Measurements from ENCODE around the gene TCTN2. TPM values are rescaled to one million over a fixed set of nuclear protein-coding genes. Genes with fewer than 3 reads are reported as not detected.

Gene TCTN2
- total RNA-seq, 1 experiment from 2014 or later = 13.5 TPM

DNA sequence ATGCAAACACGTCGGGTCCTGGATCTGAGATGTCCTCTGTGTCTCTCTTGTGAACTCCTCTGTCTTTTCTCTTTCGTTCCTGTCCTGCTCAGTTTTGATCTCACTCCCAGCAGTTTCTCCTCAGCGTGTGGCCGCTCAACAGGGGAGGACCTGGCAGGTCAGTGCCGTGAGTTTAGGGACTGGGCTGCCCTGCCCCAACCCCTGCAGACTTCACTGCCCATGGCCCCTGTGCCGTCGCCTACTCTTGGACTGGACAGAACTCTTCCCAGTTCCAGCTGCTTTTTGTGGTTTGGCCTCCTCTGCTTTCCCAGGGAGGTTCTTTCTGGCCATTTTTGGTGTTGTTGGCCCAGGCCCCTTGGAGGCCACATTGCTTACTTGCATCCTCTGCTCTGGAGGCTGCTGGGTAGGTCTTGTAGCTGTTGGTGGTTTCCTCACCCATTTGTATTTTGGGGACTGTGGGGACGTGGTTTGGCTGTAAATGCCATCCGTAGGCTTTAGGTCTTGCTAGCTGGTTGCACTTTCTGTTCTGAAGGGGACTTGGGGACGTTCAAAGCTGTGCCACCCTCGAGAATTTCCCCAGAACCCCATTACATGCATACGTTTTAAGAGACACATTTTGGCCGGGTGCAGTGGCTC is 71.1 kb downstream of the TCTN2 start:
- DNase-seq (ENCODE audit: low read depth) = no peak

DNA sequence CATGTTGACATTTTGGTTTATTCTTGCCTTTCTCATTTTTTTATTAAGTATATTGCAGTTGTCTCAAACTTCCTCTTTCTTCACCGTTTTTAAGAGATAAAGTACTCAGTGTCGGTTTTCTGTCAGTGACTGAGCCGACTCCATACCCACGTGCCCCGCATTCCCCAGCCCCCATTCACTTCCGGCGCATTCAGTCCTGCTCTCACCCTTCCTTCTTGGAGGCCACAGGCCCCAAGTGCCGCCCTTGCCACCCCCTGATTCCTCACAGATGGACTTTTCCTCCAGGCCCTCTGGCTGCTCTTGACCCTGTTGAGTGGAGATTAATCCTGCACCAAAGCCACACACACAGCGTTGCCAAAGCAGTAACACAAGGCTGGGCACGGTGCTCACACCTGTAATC is 72.1 kb downstream of the TCTN2 start:
- no peak for DNase-seq (ENCODE audit: low read depth)

DNA sequence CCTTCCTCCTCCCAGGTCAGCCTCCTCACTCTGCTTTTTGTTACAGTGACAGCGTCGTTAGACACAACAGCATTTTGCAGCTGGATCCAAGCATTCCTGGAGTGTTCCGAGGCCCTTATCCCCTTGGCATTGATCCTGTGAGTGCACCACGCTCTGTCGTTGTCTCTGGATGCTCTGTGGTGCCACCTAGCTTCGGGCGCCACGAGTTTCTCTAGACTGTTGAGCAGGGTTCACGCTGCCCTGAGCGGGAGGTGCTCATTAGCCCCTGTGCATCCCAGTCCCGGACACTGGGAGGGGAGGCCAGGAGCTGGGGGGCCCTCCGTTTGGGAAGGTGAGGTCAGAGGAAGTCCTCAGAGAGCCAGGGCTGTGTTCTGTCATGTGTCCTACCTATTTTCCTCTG is 73.9 kb downstream of the TCTN2 start:
- no peak for DNase-seq (ENCODE audit: low read depth)

DNA sequence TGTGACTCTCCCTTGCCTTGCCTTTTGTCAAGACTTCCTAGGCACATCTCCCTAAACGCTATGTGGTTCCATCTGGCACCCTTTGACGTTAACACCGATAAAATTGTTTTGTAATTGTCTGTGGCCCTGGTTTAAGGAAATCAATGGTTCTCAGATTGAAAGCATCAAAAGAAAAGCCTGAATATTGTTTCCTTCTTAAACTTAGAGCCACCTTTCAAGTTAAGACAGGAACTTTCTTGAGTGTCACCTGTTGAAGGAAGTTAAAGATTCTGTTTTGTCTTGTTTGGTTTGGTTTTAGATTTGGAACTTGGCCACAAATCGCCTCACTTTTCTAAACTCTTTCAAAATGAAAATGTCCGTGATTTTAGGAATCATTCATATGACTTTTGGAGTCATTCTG is 76.4 kb downstream of the TCTN2 start:
- no peak for DNase-seq (ENCODE audit: low read depth)

DNA sequence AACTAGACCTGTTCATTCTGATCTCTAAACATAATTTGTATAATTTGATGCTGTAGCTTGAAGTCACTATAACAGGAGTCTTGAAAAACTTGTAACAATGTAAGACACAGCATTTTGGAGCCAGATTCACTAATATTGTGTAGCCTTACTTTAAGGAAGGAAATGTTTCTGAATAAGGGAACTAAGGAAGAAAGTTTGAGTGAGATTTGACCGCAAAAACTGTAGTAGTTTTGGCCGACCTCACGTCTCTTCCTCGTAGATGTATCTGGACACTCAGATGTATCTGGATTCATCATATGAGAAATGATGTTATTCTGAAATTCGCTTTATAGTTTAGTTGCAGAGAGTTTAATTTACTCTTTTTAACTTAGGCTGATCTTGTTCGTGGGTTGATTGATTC is 77.2 kb downstream of the TCTN2 start:
- DNase-seq (ENCODE audit: low read depth) = no peak

DNA sequence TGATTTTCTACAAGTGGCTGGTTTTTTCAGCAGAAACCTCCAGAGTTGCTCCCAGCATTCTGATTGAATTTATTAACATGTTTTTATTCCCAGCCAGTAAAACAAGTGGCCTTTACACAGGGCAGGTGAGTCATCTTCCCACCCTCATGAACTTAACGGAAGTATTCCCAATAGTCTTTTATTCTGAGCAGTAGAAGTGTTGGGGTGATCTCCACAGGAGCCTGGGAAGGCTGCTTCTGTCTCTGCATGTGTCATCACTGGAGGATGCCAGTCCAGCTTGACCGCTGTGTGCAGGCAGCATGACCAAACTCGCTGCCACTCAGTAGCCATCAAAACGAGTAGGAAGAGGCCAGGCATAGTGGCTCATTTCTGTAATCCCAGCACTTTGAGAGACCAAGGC is 77.7 kb downstream of the TCTN2 start:
- peak; percentile 70 for DNase-seq (ENCODE audit: low read depth)

DNA sequence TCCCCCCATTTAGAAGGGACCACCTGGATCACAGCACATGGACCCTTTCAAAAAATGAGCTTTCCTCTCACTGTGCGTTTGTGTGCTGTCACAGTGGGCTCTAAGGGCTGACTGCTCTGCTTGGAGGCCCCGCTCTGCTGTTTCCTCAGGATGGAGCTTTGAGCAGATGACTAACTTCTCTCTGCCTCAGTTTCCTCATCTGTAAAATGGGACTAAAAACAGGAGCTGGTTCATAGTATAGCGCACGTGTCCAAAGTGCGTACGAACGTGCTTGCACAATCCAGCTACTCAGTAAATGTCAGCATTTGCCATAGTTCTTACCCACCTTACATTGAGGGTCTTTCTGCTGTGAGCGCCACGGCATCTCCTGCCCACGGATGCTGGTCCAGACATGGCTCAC is 78.4 kb downstream of the TCTN2 start:
- no peak for DNase-seq (ENCODE audit: low read depth)

DNA sequence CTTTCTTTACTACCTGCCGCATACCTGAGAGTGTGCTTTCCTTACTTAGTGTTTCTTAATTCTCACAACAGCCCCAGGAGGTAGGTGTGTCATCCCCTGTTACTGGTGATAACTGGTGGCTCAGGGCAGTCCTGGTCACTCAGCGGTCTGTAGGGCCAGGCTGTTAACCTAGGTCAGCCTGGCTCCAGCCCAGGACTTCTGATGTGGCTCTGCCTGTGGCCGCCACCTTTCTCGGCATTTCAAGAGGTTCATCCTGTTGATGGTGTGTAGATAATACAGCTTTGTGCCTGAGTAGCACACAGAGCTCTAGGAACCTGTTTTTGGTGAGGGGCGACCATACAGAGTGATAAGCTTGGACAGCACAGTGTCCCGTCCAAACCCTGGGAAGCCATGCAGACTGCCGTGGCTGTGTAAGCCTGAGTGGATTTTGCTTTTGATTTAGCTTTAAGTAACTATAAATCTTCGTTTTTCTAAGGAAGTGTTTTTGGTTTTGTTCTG is 79.3 kb downstream of the TCTN2 start:
- no peak for DNase-seq (ENCODE audit: low read depth)

DNA sequence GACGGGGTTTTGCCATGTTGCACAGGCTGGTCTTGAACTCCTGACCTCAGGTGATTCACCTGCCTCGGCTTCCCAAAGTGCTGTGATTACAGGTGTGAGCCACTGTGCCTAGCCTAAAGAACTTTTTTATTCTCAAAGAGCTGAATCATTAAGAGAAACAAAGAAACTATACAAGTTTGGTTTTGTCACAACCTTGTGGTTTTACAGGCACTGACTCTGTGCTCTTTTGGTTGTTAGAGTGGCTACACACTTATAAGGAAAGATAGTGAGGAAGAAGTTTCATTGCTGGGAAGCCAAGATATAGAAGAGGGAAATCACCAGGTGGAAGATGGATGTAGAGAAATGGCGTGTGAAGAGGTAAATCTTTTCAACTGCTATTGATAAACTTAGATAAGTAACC is 81.1 kb downstream of the TCTN2 start:
- no peak for DNase-seq (ENCODE audit: low read depth)

DNA sequence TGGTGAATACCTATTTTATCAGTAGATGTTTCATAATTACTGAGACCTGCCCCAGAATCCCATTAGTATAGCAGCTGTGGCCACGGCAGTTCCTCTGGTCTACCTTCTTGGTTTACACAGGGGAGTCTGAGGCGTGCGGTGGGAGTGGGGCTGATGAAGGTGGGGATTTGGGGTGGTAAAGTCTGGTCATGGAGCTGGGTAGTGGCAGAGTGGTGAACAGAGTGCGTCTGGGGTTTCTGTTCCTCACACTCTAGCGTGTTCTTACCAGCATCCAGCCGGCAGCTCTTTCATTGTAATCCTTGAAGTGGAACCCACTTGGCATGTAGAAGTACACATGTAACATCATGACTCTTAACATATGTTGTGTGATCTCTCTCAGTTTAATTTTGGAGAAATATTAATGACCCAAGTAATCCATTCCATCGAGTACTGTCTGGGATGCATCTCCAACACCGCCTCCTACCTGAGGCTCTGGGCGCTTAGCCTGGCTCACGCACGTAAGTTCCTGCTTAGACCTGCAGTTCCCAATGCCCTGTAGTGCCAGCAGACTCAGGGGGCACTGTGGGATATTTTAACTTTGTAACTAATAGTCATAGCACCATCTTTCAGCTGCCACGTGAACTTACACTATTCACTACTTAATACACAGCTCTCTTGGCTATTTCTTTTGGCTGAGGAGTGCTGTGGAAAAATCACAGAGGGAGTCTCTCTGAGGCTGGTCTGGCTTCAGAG is 83.3 kb downstream of the TCTN2 start:
- no peak for DNase-seq (ENCODE audit: low read depth)

DNA sequence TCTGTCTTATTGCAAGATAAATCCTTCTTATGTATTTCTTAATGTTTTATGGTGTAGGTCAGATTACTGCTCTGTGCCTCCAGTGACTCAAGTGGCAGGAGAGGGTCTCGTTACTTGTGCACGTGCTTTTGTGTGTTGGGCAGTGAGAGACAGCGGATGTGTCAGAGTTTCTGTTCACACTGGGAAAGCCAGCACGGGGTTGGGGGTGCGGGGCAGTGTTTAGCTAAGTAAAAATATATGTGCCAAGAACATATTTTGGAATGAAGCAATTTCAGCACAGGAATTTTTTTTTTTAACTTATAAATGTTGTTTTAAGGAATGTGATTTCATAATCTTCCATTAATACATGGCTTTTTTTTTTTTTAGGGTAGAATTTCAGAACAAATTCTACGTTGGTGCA is 86.6 kb downstream of the TCTN2 start:
- peak; percentile 67 for DNase-seq (ENCODE audit: low read depth)

Other genes starting within 250 kb of the TCTN2 start
- 3.3 and 3.5 TPM in 2 replicates for gene RILPL2, start 234.4 kb upstream of the TCTN2 start, total RNA-seq (2014; rRNA removed)
- 10.9 and 16.0 TPM in 2 replicates for gene SNRNP35, start 213.0 kb upstream of the TCTN2 start, total RNA-seq (2014; rRNA removed)
- gene RILPL1, start 137.4 kb upstream of the TCTN2 start, total RNA-seq (2014; rRNA removed) = 15.4 and 16.5 TPM in 2 replicates
- 259 and 262 TPM in 2 replicates for gene TMED2, start 86.6 kb upstream of the TCTN2 start, total RNA-seq (2014; rRNA removed)
- 19.9 and 23.5 TPM in 2 replicates for gene DDX55, start 69.0 kb upstream of the TCTN2 start, total RNA-seq (2014; rRNA removed)
- gene EIF2B1, start 37.4 kb upstream of the TCTN2 start, total RNA-seq (2014; rRNA removed) = 145 and 163 TPM in 2 replicates
- 40.0 and 46.2 TPM in 2 replicates for gene GTF2H3, start 37.3 kb upstream of the TCTN2 start, total RNA-seq (2014; rRNA removed)
- 28.6 and 30.1 TPM in 2 replicates for gene ATP6V0A2, start 41.2 kb downstream of the TCTN2 start, total RNA-seq (2014; rRNA removed)
- gene DNAH10, start 91.2 kb downstream of the TCTN2 start, total RNA-seq (2014; rRNA removed) = under 0.01 TPM in 1 of 2 replicates, not detected in the other